B cell (primary cell): ENCODE results near the gene FOXL2NB.

Experiments
- CTCF ChIP-seq: fragments of 200-600 bp; IDR thresholded peaks from one replicate; pipeline ENCODE4 v1.8.0; 2022; ENCODE audit warnings: antibody characterized with exemption, mild to moderate bottlenecking
- EZH2 ChIP-seq: IDR thresholded peaks from 2 replicates; pipeline ENCODE4 v1.6.1; 2012; ENCODE audit warnings: borderline replicate concordance, low read depth, mild to moderate bottlenecking, moderate library complexity, low read length; ENCODE audit not compliant: insufficient read depth, poor library complexity, severe bottlenecking

- TF ChIP-seq CTCF (no peak), EZH2 (no peak)
Observed at GRCh38 chr3:138974462-138974861, 27.4 kb downstream of the FOXL2NB start.
